Transverse colon (tissue), 4 donors: Measurements from ENCODE around the gene TMEM106C. TPM values are rescaled to one million over a fixed set of nuclear protein-coding genes. Genes with fewer than 3 reads are reported as not detected.

Experiments used
- DNase-seq: peaks from one replicate; pipeline ENCODE4 v3.0.0-alpha.2; 2019
- H3K27ac ChIP-seq, 4 donors: fragments of 200-600 bp; sonication (generic); 2 replicates each; pipeline ENCODE4 v1.5.1; 2016 to 2018; ENCODE audit warnings: inconsistent platforms in 4 of 4
- H3K27me3 ChIP-seq: fragments of 200-600 bp; sonication (generic); 2 replicates; pipeline ENCODE4 v1.5.1; 2017; ENCODE audit warnings: inconsistent platforms
- H3K36me3 ChIP-seq, 4 donors: fragments of 200-600 bp; sonication (generic); 2 replicates each; pipeline ENCODE4 v1.5.1; 2017 to 2019; ENCODE audit warnings: inconsistent platforms in 4 of 4
- H3K4me1 ChIP-seq, 4 donors: fragments of 200-600 bp; sonication (generic); 2 replicates each; pipeline ENCODE4 v1.5.1; 2017 to 2020; ENCODE audit warnings: inconsistent platforms in 4 of 4
- H3K4me3 ChIP-seq, 4 donors: fragments of 200-600 bp; sonication (generic); 1 replicate in 1 of 4; 2 replicates in 3 of 4; pipeline versions ENCODE4 v1.5.1 to v1.6.1; 2017 to 2019; ENCODE audit warnings: inconsistent platforms in 4 of 4
- H3K9me3 ChIP-seq, 2 donors: fragments of 200-600 bp; sonication (generic); 2 replicates each; pipeline ENCODE4 v1.5.1; 2017 to 2019; ENCODE audit warnings: inconsistent platforms in 2 of 2
- EP300 ChIP-seq: sonication (generic); formaldehyde crosslinking; IDR thresholded peaks from one replicate; pipeline ENCODE4 v1.6.1; 2017; ENCODE audit warnings: antibody characterized with exemption, low read depth
- POLR2A ChIP-seq: fragments of 450-650 bp; IDR thresholded peaks from one replicate; pipeline ENCODE4 v1.6.1; 2016; ENCODE audit warnings: antibody characterized with exemption, mild to moderate bottlenecking, moderate library complexity
- POLR2AphosphoS5 ChIP-seq, 3 donors: sonication (generic); formaldehyde crosslinking; IDR thresholded peaks; one replicate each; pipeline ENCODE4 v1.6.1; 2016; ENCODE audit warnings: antibody characterized with exemption in 3 of 3
- WGBS, 2 donors: methylation state at CpG; one replicate each; pipeline ENCODE4 v1.1.5; 2018; ENCODE audit warnings: low coverage in 1 of 2; 5-methylcytosine and 5-hydroxymethylcytosine counted together
- in situ Hi-C, 4 donors: fragments of 200-750 bp; cut with MboI; loops; one replicate each; pipeline versions ENCODE4 v1.15.0 to v1.15.1; 2017; ENCODE audit warnings: low sequenced_read_pairs in 3 of 4, low pct_ligation_motif_present in 1 of 4, low pct_unique_long_range_greater_than_20kb in 1 of 4
- intact Hi-C: fragments of 100-400 bp; cut with DNase I; formaldehyde crosslinking; loops from one replicate; pipeline ENCODE4 v1.15.1; 2023; ENCODE audit warnings: low total_unique reads
- total RNA-seq, 4 donors: library from RNA; depleted of rRNA; stranded (reverse); fragments of >200 nt; gene quantifications; one replicate each; pipeline ENCODE4 v1.1.0, GENCODE V29; 2016
- TF ChIP-seq, protein P1 (sequence below), 5 experiments: fragments of 200-600 bp in 3 of 5; fragments of 450-650 bp in 2 of 5; sonication (generic) in 3 of 5; IDR thresholded peaks; 1 replicate in 2 of 5; 2 replicates in 3 of 5; pipeline ENCODE4 v1.5.1; 2016 to 2017; ENCODE audit warnings: antibody characterized with exemption in 5 of 5, inconsistent platforms in 3 of 5, mild to moderate bottlenecking in 2 of 5, moderate library complexity in 1 of 5

Gene TMEM106C
- total RNA-seq, 4 donors from 2014 or later = 51.9 to 258 (median 113) TPM

DNA sequence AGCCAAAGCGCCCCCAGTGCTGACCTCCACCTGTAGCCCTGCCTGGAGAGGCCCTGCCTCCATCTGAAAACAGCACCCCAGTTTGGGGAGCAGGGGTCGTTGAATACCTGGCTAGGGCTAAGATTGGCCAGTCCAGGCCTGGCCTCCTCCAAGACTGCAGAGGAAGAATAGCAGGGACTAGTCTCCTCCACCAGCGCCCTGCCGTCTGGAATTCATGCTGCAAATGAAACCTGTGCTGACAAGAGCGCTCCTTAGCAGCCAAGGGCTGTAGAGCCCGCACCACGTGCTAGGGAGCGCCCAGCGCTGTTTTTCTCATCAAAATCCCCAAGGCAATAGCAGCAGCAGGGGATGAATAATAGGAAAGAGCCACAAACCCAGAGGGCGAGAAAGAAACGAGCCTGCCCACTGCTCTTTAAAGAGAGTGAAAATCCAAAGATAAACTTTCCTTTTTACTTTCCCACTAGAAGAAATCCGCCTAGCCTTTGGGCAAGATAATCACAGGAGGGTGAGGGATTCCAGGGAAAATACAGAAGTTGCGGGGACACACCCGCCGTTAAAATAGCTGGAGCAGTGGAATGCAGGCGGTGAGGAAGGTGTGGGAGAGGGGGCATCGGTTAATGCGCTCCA, 37.6 kb downstream of the TMEM106C start:
- no peak for DNase-seq
- intact Hi-C loops (no loop called here), in situ Hi-C loops (no loop called here)
- 0 to 12% methylated on average over 2 to 18 of the region's 18 CpGs for WGBS, 2 donors
- Histone ChIP-seq H3K4me3 (peak overlapping the region in 3 of 4 donors; percentile 23 to 52 (median 30)), H3K27ac (no peak overlapping the region), H3K27me3 (peaks cover 91% of the 10 kb centered on the region), H3K9me3 (no peaks in the 10 kb centered on the region), H3K36me3 (no peaks in the 10 kb centered on the region), H3K4me1 (peaks cover 28 to 48% (median 41%) of the 10 kb centered on the region in 4 donors)
- TF ChIP-seq EP300 (no peak), POLR2A (no peak)
- TF ChIP-seq, protein P1, sequence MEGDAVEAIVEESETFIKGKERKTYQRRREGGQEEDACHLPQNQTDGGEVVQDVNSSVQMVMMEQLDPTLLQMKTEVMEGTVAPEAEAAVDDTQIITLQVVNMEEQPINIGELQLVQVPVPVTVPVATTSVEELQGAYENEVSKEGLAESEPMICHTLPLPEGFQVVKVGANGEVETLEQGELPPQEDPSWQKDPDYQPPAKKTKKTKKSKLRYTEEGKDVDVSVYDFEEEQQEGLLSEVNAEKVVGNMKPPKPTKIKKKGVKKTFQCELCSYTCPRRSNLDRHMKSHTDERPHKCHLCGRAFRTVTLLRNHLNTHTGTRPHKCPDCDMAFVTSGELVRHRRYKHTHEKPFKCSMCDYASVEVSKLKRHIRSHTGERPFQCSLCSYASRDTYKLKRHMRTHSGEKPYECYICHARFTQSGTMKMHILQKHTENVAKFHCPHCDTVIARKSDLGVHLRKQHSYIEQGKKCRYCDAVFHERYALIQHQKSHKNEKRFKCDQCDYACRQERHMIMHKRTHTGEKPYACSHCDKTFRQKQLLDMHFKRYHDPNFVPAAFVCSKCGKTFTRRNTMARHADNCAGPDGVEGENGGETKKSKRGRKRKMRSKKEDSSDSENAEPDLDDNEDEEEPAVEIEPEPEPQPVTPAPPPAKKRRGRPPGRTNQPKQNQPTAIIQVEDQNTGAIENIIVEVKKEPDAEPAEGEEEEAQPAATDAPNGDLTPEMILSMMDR (IDR thresholded peaks at IDR 0.05) = no peak

DNA sequence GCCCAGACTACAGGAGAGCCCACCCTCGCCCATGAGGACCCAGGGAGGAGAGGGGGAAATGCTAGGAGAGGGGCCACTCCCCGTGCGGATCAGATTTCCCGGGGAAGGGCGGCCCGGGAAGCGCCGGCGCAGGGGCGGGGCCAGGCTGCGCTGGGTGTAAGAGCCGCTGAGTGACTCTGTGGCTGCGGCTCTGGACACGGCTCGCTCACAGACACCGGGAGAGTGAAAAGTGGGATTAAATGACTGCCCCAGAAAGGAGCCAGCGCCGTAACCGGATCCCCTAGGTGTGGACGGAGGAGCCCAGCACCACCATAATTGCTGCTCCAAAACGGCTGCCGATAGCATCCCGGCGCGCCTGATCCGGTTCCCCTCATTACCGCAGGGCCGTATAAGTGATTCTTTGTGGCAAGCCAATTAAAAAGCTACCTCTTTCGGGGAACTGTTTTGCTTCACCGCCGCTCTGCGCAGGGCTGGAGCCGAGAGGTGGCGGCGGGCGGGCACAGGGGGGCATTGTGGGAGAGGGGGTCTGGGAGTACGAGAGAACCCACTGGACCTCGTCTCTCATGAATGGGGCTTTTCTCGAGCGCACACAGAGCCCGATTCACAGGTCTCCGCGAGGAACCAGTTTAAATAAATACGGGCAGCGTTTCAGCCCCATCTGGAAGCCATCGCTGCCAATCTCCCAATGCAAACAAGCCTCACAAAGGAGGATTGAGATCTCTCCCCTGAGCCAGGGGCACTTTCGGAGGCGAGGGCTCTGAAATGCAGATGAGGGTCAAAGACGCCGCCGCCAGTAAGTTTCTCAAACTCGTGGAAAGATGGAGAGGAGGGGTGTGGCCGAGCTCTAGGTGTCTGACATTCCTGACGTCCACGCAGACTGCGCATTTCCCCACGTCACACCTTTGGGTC, 38.4 kb downstream of the TMEM106C start:
- TF ChIP-seq POLR2A = no peak
- Histone ChIP-seq H3K9me3 (no peaks in the 10 kb centered on the region), H3K27ac (no peak overlapping the region), H3K4me3 (peak overlapping the region in 3 of 4 donors; percentile 23 to 52 (median 30)), H3K36me3 (no peaks in the 10 kb centered on the region), H3K27me3 (peaks cover 98% of the 10 kb centered on the region), H3K4me1 (peaks cover 28 to 44% (median 41%) of the 10 kb centered on the region in 4 donors)
- DNase-seq = peak; percentile 54
- intact Hi-C loops (no loop called here), in situ Hi-C loops (no loop called here)
- WGBS, 2 donors = 2% methylated on average over 54 of the region's 57 CpGs; no CpG with 5 or more reads in 1 of the 2 donors

DNA sequence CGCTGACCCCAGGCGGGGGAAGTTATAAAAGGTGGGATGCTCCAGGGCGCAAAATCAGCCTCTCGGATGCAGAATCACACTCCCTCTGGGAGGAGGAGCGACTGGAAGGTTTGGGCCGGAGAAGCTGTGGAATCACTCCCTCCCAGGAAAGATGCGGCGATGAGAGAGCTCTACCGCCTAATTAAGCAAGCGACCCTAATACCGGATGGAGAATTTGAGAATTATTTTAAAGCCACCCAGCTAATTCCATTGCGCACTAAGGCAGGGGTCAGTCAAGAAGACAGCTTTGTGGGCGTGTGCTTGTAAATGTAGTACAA, 39.0 kb downstream of the TMEM106C start:
- H3K27me3 ChIP-seq = peaks cover 99% of the 10 kb centered on the region
- no peak overlapping the region for H3K27ac ChIP-seq
- in situ Hi-C loops (no loop called here), intact Hi-C loops (no loop called here)
- peaks cover 28 to 44% (median 41%) of the 10 kb centered on the region in 4 donors for H3K4me1 ChIP-seq
- peak overlapping the region in 2 of 4 donors; percentile 30 to 52 for H3K4me3 ChIP-seq
- no peak for DNase-seq
- no peaks in the 10 kb centered on the region for H3K36me3 ChIP-seq
- WGBS, 2 donors = 4% methylated on average over 12 of the region's 13 CpGs; no CpG with 5 or more reads in 1 of the 2 donors
- TF ChIP-seq POLR2A (no peak), EP300 (no peak), POLR2AphosphoS5 (IDR thresholded peaks at IDR 0.05) (no peak)
- TF ChIP-seq, protein P1 (IDR thresholded peaks at IDR 0.05) = no peak
- H3K9me3 ChIP-seq = no peaks in the 10 kb centered on the region

DNA sequence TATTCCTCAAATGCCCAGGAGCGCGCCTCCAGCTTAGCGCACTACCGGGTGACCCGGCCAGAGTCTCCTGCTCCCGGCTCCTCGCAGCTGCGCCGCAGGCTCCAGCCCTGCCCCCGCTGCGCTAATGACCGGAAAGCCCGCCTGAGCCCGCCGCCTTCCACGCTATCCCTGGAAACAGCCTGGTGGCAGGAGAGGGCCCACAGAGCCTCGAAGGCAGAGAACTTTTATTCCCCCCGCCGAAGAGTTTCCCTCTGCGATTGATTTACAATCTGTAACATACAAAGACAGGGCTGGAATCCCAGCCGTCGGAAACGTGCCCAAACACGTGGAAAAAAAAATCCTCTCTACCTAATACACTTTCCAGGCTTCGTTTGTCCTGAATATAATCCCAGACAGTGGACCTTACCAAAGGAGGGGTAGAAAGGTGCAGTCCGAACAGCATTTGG, 39.4 kb downstream of the TMEM106C start:
- H3K27ac ChIP-seq = no peak overlapping the region
- 0 to 4% methylated on average over 5 to 26 of the region's 26 CpGs for WGBS, 2 donors
- peak; percentile 37 for DNase-seq
- no peaks in the 10 kb centered on the region for H3K36me3 ChIP-seq
- intact Hi-C loops (no loop called here), in situ Hi-C loops (no loop called here)
- no peaks in the 10 kb centered on the region for H3K9me3 ChIP-seq
- H3K4me3 ChIP-seq = peak overlapping the region in 2 of 4 donors; percentile 30 to 52
- H3K27me3 ChIP-seq = peaks cover 99% of the 10 kb centered on the region
- H3K4me1 ChIP-seq = peaks cover 28 to 44% (median 41%) of the 10 kb centered on the region in 4 donors
- no peak for TF ChIP-seq POLR2AphosphoS5 (IDR thresholded peaks at IDR 0.05)
- TF ChIP-seq POLR2A = no peak
- TF ChIP-seq, protein P1 (IDR thresholded peaks at IDR 0.05) = no peak
- no peak for TF ChIP-seq EP300
